GM12878 (cell line): ENCODE measurements around the gene KIF15.
"Not testable (repeated sequence)": the region's sequence is repeated elsewhere in the genome, so short reads cannot be mapped to it uniquely, and the experiment has no call there.

ENCODE experiments used
- BCLAF1 ChIP-seq: fragments of 450-650 bp; IDR thresholded peaks from 2 replicates; pipeline ENCODE4 v1.6.1; 2017; ENCODE audit warnings: antibody characterized with exemption, mild to moderate bottlenecking, moderate library complexity
- BHLHE40 ChIP-seq, 2 experiments: fragments of 450-650 bp in 1 of 2; IDR thresholded peaks; 2 replicates each; pipeline ENCODE4 v1.6.1; 2011 to 2017; ENCODE audit warnings: low read depth in 2 of 2, borderline replicate concordance in 1 of 2, improper control_type of control experiment in 1 of 2, low read length in 1 of 2, mild to moderate bottlenecking in 1 of 2
- CEBPB ChIP-seq, 2 experiments: fragments of 150-350 bp in 1 of 2; IDR thresholded peaks; 2 replicates each; pipeline ENCODE4 v1.6.1; 2012 to 2014; ENCODE audit warnings: low read depth in 2 of 2, low read length in 2 of 2, borderline replicate concordance in 1 of 2, inconsistent platforms in 1 of 2
- CTCF ChIP-seq, 3 experiments: IDR thresholded peaks in 2 of 3; conservative IDR thresholded peaks in 1 of 3; 2 replicates each; pipeline ENCODE4 v1.5.1; 2011; ENCODE audit warnings: low read depth in 3 of 3, low read length in 3 of 3, mild to moderate bottlenecking in 3 of 3, control low read depth in 2 of 3, moderate library complexity in 2 of 3, inconsistent platforms in 1 of 3, mixed read lengths in 1 of 3; ENCODE audit not compliant: control insufficient read depth in 2 of 3, insufficient read depth in 1 of 3; ENCODE audit errors: extremely low read depth in 1 of 3
- E2F4 ChIP-seq: IDR thresholded peaks from 2 replicates; pipeline ENCODE4 v1.6.1; 2012; ENCODE audit warnings: low read depth, low read length, improper control_type of control experiment
- ESRRA ChIP-seq: IDR thresholded peaks from 2 replicates; pipeline ENCODE4 v1.6.1; 2012; ENCODE audit warnings: mild to moderate bottlenecking, low read length, improper control_type of control experiment
- GABPA ChIP-seq: IDR thresholded peaks from 2 replicates; pipeline ENCODE4 v1.6.1; 2014; ENCODE audit warnings: antibody characterized with exemption, low read depth, mild to moderate bottlenecking, inconsistent platforms
- MEF2B ChIP-seq: fragments of 450-650 bp; IDR thresholded peaks from 2 replicates; pipeline ENCODE4 v1.6.1; 2018; ENCODE audit warnings: mild to moderate bottlenecking, moderate library complexity; ENCODE audit not compliant: partially characterized antibody, poor library complexity, severe bottlenecking
- POLR2A ChIP-seq: IDR thresholded peaks from 2 replicates; pipeline ENCODE4 v1.6.1; 2011; ENCODE audit warnings: low read depth, mild to moderate bottlenecking, low read length
- RFX5 ChIP-seq: IDR thresholded peaks from 2 replicates; pipeline ENCODE4 v1.6.1; 2011; ENCODE audit warnings: low read depth, low read length, improper control_type of control experiment
- TAF1 ChIP-seq: IDR thresholded peaks from 2 replicates; pipeline ENCODE4 v1.6.1; 2011; ENCODE audit warnings: mild to moderate bottlenecking, low read depth, low read length, borderline replicate concordance
- TARDBP ChIP-seq: IDR thresholded peaks from 2 replicates; pipeline ENCODE4 v1.6.1; 2016; ENCODE audit warnings: borderline replicate concordance
- TCF12 ChIP-seq: IDR thresholded peaks from 2 replicates; pipeline ENCODE4 v1.6.1; 2011; ENCODE audit warnings: low read depth, mild to moderate bottlenecking, low read length
- USF2 ChIP-seq: IDR thresholded peaks from 2 replicates; pipeline ENCODE4 v1.6.1; 2011; ENCODE audit warnings: low read depth, low read length, improper control_type of control experiment, borderline replicate concordance

GRCh38 chr3:44816334-44816733 is 54.7 kb downstream of the KIF15 start:
- not testable (repeated sequence) for TF ChIP-seq BHLHE40 (IDR thresholded peaks at IDR 0.05; ENCODE audit: borderline replicate concordance in 1 of 2, low read depth in 2 of 2, low read length in 1 of 2); E2F4; TAF1; RFX5; POLR2A; TARDBP; CTCF (IDR thresholded peaks at IDR 0.05 in 2 of 3, conservative IDR thresholded peaks at IDR 0.05 in 1 of 3; ENCODE audit: control insufficient read depth in 2 of 3, extremely low read depth in 1 of 3, insufficient read depth in 1 of 3, low read depth in 3 of 3, low read length in 3 of 3); CEBPB (IDR thresholded peaks at IDR 0.05; ENCODE audit: borderline replicate concordance in 1 of 2, low read depth in 2 of 2, low read length in 2 of 2); GABPA; ESRRA; TCF12; MEF2B; USF2; BCLAF1
